ENCODE measurements around the gene RARG.

RARG gene

DNA sequence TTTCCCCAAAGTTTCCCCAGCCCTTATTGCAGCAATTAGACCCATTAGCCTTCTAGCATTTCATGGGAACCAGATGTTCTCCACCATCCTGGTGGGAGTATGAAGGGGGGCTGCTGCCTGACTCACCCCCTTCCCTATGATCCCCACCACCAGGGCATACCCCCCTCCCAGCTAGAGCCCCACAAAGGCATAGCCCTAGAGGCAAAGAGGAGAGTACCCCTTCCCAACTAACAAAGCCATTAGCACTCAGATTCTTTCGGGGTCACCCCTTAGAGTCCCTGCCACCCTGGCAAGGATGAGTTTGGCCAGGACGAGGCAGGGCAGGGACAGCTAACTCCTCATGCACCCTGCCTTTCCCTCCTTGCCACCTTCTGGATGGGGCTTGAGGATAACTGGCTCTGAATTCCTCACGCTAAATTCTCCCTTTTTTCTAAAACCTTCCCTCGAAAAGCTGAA, 9.2 kb downstream of the RARG start:
- DNase-seq: no peak

DNA sequence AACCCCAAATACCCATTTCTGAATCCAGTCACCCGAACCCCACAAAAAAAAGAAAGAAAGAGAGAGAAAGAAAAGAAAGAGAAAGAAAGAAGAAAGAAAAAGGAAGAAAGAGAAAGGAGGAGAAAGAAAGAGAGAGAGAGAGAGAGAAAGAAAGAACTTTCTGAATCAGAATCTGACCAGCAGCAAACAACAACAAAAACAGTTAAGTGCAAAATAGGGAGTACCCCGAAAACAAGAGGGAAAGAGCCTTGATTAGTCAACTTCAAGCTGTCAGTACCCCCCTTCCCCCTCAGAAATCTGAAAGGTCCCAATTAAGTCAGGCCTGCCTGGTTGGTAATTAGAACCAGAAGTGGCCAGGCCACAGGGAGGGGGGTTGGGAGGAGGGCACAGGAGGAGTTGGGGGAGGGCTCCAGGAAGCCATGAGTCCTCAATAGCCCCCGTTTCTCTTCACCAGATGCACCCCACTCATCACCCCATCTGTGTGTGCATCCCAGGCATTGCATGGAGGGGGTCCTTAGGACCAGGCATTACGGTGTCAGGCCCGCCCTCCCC, 9.8 kb downstream of the RARG start:
- no peak for DNase-seq

DNA sequence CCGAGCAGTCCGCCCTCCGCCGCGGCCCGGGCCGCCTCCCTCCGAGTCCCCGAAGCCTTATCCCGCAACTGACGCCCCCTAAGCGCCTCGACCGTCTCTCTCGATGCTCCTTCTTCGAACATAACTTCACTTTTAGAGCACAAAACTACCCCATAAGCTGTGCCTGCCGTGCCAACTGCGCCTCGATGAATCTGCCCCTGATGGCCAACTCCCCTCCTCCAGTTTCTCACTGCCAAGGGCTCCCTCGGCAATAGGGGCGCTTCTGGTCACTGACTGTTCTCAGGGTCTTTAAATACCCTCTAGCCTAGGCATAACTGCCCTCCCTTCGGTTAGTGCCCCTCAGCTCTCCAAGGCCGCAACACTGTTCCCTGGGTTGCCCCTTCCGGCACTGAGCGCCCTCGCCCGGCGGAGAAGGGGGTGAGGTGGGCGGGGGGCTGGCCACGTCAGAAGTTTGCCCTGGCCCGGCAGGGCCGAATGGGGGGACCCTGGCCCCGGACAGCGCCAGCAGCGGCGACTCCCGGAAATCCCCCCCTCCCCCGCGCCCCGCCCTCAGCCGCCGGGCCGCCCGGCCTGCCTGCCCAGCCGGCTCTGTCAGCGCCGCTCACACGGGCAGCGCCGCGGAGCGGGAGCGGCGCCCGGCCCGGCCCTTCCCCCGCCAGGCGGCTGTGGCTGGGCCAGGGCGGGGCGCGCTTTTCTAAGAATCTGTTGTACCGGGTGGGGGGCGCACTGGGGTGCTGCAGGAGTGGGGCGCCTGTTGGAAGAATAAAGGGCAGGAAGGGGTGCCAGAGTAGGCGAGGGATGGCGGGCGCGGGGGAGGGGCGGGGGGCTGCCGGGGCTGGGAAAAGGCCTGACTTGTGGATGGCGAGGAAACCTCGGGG, 10.6 kb downstream of the RARG start:
- no peak for DNase-seq

DNA sequence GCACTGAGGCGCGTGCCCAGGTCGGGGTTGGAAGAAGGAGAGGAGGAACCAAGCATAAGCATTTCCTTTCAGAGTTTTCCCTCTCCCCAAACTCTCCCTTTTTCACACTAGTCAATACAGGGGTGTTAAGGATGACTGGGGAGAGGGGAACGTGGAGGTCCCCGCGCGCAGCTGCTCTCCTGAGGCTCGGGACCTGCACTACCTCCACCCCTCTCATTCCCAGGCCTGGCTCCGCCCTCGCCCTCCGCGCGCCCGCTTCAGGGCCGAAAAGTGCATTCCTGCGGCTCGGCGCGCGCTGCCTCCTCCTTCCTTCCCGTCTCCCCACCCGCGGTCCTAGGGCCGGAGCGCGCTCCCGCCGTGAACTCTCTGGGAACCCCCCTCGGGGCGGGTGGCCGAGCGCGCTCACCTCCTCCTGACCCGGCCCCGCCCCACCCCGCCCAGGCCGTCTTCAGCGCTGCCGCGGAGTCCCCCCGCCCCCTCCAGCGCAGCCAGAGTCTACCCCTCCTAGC, 11.3 kb downstream of the RARG start:
- no peak for DNase-seq

GRCh38 chr12:53219956-53220693, 11.9 kb downstream of the RARG start:
- no peak for DNase-seq

DNA sequence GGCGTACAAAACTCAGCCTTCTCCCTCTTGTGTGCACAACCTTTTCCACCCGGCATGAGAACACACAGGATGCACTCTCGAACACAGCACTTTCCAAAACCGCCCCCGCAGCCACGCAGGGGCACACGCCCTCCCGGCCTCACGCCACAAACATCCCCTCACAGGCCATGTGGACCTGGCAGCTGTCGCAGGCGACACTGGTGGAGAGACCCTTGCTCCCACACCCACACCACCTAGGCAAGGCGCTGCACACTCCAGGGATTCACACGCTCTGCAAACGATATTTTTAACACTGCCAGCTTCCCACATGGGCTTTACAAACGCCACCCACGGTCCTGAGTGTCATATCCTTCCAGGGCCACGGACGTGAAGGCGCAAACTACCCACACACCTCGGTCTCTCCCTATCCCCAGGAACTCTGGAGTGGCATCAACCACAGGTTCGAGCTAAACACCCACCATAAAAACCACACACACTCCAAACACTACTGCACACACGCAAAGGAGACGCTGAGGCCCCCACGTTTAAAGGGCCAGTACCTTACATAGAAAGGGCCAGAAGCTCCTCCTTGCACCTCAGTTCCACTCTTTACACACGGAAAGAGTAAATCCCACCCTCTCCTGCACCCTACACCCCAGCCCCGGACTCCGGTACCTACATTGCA, 12.6 kb downstream of the RARG start:
- no peak for DNase-seq

DNA sequence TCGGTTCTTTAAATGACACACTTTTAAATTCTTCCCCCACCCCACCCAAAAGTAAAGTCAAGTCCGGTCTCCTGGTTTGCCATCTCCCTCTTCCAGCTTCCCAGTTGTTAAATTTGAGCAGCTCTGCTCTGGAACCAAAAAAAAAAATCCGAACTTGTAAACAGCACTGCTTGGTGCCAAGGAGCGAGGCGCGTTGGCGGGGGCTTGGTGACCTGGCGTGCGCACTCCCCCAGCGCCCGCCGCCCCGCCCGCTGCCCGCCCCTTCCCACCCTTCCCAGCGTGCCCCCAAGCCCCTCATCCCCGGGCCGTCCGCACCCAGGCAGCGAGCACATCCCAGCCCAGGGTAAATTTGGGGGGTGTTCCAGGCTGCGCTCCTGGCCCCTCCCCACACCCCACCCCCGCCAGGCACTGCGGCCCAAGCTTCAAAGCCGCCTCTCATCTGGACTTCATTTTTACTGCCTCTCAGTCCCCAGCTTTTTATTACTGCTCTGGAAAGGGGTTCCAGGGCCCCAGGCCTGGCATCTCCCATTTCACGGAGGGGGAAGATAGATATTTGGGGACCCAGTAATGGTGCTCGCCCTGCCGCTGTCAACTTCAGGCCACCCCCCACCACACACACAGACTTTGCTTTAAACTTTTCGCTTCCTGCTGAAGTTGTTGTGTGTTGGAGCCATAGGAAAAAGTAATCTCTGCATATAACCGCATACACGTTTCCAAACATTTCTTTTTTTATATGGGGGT, 13.3 kb downstream of the RARG start:
- no peak for DNase-seq

- no peak for DNase-seq
Observed at GRCh38 chr12:53217931-53218307, 14.1 kb downstream of the RARG start.

DNA sequence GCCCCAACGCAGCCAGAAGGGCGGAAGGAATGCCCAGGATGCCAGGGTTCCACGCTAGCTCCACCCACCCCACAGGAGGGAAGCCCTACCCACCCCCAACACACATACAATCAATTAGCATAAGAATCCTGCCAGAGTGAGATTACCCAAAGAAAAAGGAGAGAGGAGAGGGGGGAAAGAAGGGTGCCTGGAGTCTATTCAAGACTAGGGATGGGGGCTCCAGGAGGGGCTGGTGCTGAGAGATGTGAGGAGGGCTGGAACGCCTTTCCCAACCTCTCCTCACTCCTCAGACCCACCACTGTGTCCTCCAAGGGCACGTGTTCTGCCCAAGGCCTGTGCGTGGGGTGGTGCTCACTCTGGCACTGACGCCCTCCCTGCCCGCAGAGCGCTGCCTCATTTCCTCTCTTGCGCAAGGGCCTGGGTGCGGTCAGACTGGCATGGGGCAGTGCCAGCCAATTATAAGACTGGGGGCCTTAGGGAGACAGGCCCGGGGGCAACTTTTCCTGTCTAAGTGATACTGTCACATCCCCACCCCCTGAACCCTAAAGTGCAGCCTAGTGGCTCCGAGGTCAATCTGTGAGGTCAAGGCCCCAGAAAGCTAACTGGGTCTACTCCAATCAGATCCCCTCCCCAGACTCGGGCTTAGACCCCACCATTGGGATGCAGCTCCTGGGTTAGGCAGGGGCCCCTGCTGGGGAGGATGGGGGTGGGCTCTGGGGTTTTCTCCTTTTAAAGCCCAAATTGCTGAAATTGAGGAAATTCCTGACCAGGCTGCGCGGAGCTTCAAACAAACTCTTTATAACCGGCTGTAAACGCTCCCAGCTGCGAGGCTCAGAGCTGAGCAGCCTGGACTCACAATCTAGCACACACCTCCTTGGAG, 14.7 kb downstream of the RARG start:
- no peak for DNase-seq

- DNase-seq: no peak
Observed at GRCh38 chr12:53215497-53215896, 16.5 kb downstream of the RARG start.

DNA sequence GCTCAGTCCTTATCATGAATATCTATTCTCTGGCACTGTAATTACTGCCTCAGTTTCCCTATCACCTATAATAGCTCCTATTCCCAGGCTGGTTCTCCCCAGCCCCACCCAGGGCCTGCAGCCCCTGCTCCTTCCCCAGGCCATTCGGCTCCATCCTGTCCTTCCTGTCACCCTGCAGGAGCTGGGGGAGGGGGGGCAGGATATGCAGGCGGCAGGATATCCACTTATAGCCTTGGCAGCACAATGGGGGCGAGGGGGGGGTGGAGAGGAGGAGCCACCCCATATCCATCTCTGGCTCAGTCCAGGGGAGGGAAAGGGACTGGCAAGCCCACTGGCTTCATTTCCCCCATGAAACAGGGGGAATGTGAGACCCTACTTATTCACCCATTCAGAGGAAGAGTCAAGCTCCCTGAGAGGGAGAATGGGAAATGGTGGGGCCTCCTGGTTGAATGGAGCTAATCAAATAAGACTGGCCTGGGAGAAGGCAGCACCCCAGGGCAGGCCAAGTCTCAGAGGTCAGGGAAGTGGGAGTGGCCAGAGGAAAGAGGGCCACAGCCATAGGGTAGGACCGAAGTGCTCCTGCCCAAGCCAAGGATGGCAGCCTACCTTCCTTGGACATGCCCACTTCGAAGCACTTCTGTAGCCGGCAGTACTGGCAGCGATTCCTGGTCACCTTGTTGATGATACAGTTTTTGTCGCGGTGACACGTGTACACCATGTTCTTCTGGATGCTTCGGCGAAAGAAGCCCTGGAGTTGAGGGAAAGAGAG, 17.1 kb downstream of the RARG start:
- no peak for DNase-seq

- no peak for DNase-seq
Observed at GRCh38 chr12:53214221-53214620, 17.8 kb downstream of the RARG start.

DNA sequence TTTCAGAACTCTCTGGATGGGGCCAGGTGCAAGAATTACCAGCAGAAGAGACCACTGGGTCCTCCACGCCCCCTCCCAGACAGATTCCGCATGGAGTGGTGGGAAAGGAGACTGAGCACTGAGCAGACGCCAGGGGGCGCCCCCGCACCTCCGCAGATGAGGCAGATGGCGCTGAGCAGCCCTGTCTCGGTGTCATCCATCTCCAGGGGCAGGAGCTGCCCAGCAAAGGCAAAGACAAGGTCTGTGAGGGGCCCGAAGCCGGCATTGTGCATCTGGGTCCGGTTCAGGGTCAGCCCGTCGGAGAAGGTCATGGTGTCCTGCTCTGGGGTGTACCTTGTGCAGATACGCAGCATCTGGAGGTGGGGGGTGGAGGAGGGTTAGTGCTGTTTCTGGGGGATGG, 18.7 kb downstream of the RARG start:
- peak; percentile 58 for DNase-seq

DNA sequence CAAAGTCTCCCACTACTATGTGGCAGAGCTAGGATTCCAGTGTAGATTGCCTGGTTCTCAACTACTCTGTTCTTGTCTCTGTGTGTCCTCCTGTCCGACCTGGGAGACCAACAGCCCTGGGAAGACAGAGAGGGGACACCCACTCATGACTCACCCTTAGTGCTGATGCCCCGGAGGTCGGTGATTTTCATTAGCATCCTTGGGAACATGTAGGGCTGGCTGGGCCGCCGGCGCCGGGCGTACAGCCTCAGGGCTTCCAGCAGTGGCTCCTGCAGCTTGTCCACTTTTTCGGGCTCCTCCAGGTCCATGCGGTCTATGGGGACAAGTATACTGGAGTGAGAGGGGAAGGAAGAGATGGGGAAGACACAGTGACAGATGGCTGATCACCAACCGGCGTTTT, 19.1 kb downstream of the RARG start:
- no peak for DNase-seq

- DNase-seq: no peak
Observed at GRCh38 chr12:53211476-53212381, 20.3 kb downstream of the RARG start.

- no peak for DNase-seq
Observed at GRCh38 chr12:53210843-53211242, 21.2 kb downstream of the RARG start.

GRCh38 chr12:53208877-53209463, 23.0 kb downstream of the RARG start:
- DNase-seq: no peak

DNA sequence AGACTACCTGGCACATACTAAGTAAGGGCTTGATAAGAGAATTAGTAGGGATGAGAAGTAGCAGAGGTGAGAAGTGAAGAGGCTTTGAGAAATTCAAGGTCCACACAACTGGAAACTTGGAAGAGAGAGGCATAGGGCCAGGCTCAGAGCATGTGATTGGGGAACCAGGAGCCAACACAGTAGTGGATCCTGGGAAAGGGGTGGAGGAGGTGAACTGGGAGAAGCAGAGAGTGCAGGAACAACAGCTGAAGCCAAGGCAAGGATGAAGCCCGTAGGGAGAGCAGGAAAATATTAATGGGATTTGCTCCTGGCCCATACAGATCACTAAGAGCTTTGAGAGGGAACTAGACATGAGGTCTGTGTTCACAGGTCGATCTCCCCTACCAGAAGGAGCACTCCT, 23.6 kb downstream of the RARG start:
- no peak for DNase-seq

- DNase-seq: no peak
Observed at GRCh38 chr12:53207042-53207441, 25.0 kb downstream of the RARG start, which contains the start of gene ITGB7. Gene ITGB7, minus strand, starts transcription at chr12:53207251. Its CDS starts 6,808 bp downstream, at chr12:53200443.
